ENCODE results near the gene TMEM182. TPM values are rescaled to one million over a fixed set of nuclear protein-coding genes. Genes with fewer than 3 reads are reported as not detected.

The TMEM182 gene, protein sequence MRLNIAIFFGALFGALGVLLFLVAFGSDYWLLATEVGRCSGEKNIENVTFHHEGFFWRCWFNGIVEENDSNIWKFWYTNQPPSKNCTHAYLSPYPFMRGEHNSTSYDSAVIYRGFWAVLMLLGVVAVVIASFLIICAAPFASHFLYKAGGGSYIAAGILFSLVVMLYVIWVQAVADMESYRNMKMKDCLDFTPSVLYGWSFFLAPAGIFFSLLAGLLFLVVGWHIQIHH
- polyA plus RNA-seq (2013): 6.3 TPM

DNA sequence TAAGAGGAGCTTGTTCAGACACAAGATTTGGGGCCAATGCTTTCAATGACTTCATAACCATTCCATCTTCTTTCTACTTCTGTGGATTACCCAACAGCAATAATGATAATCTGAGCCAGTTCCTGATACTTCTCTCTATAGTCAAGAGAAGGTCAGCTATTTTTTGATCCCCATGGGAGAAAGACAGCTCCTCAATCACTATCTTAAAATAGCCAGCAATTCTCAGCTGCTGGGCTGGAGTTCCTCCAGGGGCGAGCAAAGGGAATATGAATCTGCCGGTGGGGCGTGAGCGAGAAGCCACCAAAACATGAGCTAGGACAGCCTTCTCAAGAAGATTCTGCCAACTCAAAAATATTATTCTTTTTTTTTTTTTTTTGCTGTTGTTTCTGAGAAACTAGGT lies at the start of gene TMEM182:
TSS of gene TMEM182 (plus strand) at position 269 of the 400 bp plus-strand sequence. CDS start 187 bp downstream, outside the sequence.
- CTCF ChIA-PET: interaction anchor here (2.4 kb wide), 1 partner anchor 8 kb away, joined by 9 read pairs; no protein-coding TSS in a partner anchor

DNA sequence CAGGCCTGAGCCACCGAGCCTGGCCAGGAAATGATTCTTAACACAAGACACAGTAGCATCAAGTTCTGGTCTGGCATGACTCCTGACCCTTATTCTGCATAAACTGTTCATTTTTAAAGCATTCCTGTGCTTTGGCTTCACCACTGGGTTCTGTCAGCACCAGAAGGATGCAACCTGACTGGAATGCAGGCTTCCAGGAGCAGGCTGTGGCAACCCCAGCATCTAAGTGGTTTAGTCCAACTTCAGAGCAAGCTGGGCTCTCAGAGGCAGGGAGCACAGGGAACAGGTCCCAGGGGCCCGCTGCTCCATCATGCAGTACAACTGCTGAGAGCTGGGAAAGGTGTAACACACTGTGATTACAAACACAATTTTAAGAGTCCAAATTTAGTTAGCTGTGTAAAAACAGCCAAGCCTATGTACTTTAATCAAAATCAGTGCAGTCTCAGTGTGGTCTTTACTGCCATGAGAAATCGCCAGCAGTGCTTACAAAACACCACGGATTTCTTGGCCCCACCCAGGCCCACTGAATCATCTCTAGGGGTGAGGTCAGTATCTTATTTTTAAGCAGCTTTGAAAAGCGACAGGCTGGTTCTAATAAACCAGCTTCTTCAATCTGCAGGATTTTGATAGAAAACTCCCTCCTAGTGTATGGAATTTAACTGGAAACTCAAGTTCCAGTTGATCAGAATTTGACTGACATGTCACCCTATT lies 44.4 kb upstream of the TMEM182 start:
- Histone ChIP-seq H3K36me3 (ENCODE audit: control insufficient read depth in 4 of 4, insufficient read depth in 4 of 4, low read length in 3 of 4) (peaks cover 15 to 50% (median 32%) of the 10 kb centered on the region in 4 experiments), H3K4me3 (ENCODE audit: control insufficient read depth in 1 of 7, extremely low read depth in 1 of 7, insufficient read depth in 4 of 7, low read depth in 2 of 7, low read length in 6 of 7) (no peak overlapping the region), H3K27ac (ENCODE audit: insufficient read depth in 1 of 2, low read depth in 1 of 2, low read length in 2 of 2, poor library complexity in 1 of 2, severe bottlenecking in 2 of 2) (no peak overlapping the region), H3K27me3 (replicated peaks in 2 of 5; ENCODE audit: control insufficient read depth in 4 of 5, insufficient read depth in 5 of 5, low read length in 4 of 5) (no peaks in the 10 kb centered on the region), H3K4me1 (ENCODE audit: control extremely low read depth in 1 of 4, control insufficient read depth in 4 of 4, insufficient read depth in 4 of 4, low read length in 3 of 4) (no peaks in the 10 kb centered on the region), H3K9me3 (ENCODE audit: control extremely low read depth in 1 of 5, control insufficient read depth in 4 of 5, insufficient read depth in 2 of 5, low read depth in 1 of 5, low read length in 4 of 5) (no peaks in the 10 kb centered on the region)
- DNase-seq: no peak
- CTCF ChIA-PET: no interaction called here
- 100% methylated on average over 2 of the region's 5 CpGs for WGBS (ENCODE audit: insufficient coverage)
- POLR2A ChIA-PET: no interaction called here

More for the DNA sequence above, at the start of gene TMEM182:
- H3K9me3 ChIP-seq (ENCODE audit: control extremely low read depth in 1 of 5, control insufficient read depth in 4 of 5, insufficient read depth in 2 of 5, low read depth in 1 of 5, low read length in 4 of 5): peaks cover 0 to 3% (median 0%) of the 10 kb centered on the region in 5 experiments
- DNase-seq: no peak
- no CpG with 5 or more reads among the region's 4 CpGs for WGBS (ENCODE audit: insufficient coverage)
- peaks cover 0 to 17% (median 6%) of the 10 kb centered on the region in 4 experiments for H3K36me3 ChIP-seq (ENCODE audit: control insufficient read depth in 4 of 4, insufficient read depth in 4 of 4, low read length in 3 of 4)
- H3K4me3 ChIP-seq (ENCODE audit: control insufficient read depth in 1 of 7, extremely low read depth in 1 of 7, insufficient read depth in 4 of 7, low read depth in 2 of 7, low read length in 6 of 7): no peak within 1 kb of the TSS
- POLR2A ChIA-PET: no interaction called here
- H3K27ac ChIP-seq (ENCODE audit: insufficient read depth in 1 of 2, low read depth in 1 of 2, low read length in 2 of 2, poor library complexity in 1 of 2, severe bottlenecking in 2 of 2): no peak within 1 kb of the TSS
- no peaks in the 10 kb centered on the region for H3K4me1 ChIP-seq (ENCODE audit: control extremely low read depth in 1 of 4, control insufficient read depth in 4 of 4, insufficient read depth in 4 of 4, low read length in 3 of 4)
- no peaks in the 10 kb centered on the region for H3K27me3 ChIP-seq (replicated peaks in 2 of 5; ENCODE audit: control insufficient read depth in 4 of 5, insufficient read depth in 5 of 5, low read length in 4 of 5)

DNA sequence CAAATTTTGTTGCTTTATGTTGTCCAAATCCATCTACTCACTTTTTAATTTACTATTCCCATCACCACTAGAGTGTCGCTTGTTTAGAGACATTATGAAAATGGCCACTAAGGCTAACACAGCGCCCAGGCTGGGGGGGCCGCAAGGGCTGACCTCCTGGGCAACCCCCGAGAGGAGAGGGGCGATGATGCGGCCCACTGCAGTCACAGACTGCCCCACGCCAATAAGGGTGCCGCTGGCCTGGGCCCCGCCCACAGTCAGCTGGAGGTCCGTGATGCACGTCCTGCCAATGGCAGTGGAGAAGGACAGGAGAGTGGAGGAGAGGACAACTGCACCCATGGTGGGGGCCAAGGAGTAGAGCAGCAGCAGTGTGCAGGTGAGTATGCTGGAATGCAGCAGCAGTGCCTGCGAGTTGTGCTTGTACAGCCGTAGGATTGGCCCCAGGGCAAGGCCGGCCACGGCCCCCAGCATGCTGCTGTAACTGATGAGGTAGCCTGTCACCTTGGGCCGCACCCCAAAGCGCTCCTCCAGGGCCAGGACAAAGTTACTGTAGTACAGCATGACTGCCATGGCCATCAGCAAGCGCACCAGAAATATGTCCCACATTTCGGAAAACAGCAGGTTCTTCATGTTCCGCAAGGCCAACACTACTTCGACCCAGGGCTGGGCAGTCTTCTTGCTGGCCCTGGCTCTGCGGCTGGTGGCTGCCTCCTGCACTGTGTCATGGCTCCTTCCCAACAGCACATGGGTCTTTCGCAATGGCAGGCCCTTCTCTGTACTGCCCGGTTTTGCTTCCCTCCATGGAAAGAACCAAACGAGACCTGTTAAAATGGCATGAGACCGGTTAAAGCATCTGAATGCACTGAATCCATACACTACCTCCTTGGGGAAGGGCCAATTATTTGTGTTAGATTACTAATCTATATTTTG lies 43.2 kb upstream of the TMEM182 start:
- CTCF ChIA-PET: interaction anchor here (0.7 kb wide), 1 partner anchor 12 kb away, joined by 3 read pairs; no protein-coding TSS in a partner anchor

DNA sequence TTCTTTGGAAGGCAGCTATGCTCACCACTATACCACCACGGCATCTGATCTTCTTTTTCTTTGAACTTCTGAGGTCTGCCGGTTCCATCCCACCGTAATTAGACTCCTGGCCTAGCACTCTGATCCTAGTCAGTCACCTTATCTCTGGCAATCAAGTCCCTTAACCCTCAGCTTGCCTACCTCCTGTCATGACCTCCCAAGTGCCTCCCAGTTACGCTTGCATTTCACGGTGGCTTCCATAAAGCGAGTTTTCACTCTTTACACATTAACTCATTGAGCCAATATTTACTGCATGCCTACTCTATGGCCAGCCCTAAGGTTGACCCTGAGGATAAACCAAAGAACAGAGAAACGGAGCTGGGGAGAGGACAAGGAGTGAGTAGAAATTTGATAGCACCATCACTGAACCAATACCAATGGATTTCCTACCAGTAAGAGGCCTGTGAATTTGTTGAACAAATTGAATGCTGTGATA lies 37.8 kb upstream of the TMEM182 start:
- WGBS (ENCODE audit: insufficient coverage): 92% methylated on average over 5 of the region's 7 CpGs
- POLR2A ChIA-PET: no interaction called here
- H3K27me3 ChIP-seq (replicated peaks in 2 of 5; ENCODE audit: control insufficient read depth in 4 of 5, insufficient read depth in 5 of 5, low read length in 4 of 5): no peaks in the 10 kb centered on the region
- no peak overlapping the region for H3K27ac ChIP-seq (ENCODE audit: insufficient read depth in 1 of 2, low read depth in 1 of 2, low read length in 2 of 2, poor library complexity in 1 of 2, severe bottlenecking in 2 of 2)
- H3K9me3 ChIP-seq (ENCODE audit: control extremely low read depth in 1 of 5, control insufficient read depth in 4 of 5, insufficient read depth in 2 of 5, low read depth in 1 of 5, low read length in 4 of 5): no peaks in the 10 kb centered on the region
- H3K4me3 ChIP-seq (ENCODE audit: control insufficient read depth in 1 of 7, extremely low read depth in 1 of 7, insufficient read depth in 4 of 7, low read depth in 2 of 7, low read length in 6 of 7): no peak overlapping the region
- H3K4me1 ChIP-seq (ENCODE audit: control extremely low read depth in 1 of 4, control insufficient read depth in 4 of 4, insufficient read depth in 4 of 4, low read length in 3 of 4): no peaks in the 10 kb centered on the region
- CTCF ChIA-PET: interaction anchor here (2.4 kb wide), 1 partner anchor 21 kb away, joined by 6 read pairs; no protein-coding TSS in a partner anchor
- peaks cover 3 to 64% (median 45%) of the 10 kb centered on the region in 4 experiments for H3K36me3 ChIP-seq (ENCODE audit: control insufficient read depth in 4 of 4, insufficient read depth in 4 of 4, low read length in 3 of 4)
- DNase-seq: no peak

More for the DNA sequence above, 43.2 kb upstream of the TMEM182 start:
- 96% methylated on average over 24 of the region's 26 CpGs for WGBS (ENCODE audit: insufficient coverage)
- Histone ChIP-seq H3K4me1 (ENCODE audit: control extremely low read depth in 1 of 4, control insufficient read depth in 4 of 4, insufficient read depth in 4 of 4, low read length in 3 of 4) (no peaks in the 10 kb centered on the region), H3K9me3 (ENCODE audit: control extremely low read depth in 1 of 5, control insufficient read depth in 4 of 5, insufficient read depth in 2 of 5, low read depth in 1 of 5, low read length in 4 of 5) (no peaks in the 10 kb centered on the region), H3K4me3 (ENCODE audit: control insufficient read depth in 1 of 7, extremely low read depth in 1 of 7, insufficient read depth in 4 of 7, low read depth in 2 of 7, low read length in 6 of 7) (no peak overlapping the region), H3K27ac (ENCODE audit: insufficient read depth in 1 of 2, low read depth in 1 of 2, low read length in 2 of 2, poor library complexity in 1 of 2, severe bottlenecking in 2 of 2) (no peak overlapping the region), H3K36me3 (ENCODE audit: control insufficient read depth in 4 of 4, insufficient read depth in 4 of 4, low read length in 3 of 4) (peaks cover 15 to 58% (median 36%) of the 10 kb centered on the region in 4 experiments), H3K27me3 (replicated peaks in 2 of 5; ENCODE audit: control insufficient read depth in 4 of 5, insufficient read depth in 5 of 5, low read length in 4 of 5) (no peaks in the 10 kb centered on the region)
- POLR2A ChIA-PET: no interaction called here
- DNase-seq: no peak

DNA sequence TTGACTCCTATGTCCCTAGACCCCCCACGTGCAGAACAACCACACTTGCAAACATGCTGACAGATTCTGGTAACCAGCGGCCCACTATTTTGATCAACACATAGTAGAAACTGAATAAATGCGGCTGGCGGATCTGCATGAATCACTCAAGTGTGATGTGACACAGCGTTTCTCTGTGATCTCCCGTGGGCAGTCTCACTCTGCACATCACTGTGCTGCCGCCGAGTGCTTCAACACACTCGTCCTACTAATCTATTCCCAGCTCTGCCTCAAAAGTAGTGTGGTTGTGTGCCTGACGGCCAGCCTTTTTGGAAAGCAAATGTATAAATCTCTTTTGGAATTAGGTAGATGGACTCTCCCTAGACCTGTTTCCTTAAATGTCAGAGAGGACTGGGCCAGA lies 37.3 kb upstream of the TMEM182 start:
- H3K36me3 ChIP-seq (ENCODE audit: control insufficient read depth in 4 of 4, insufficient read depth in 4 of 4, low read length in 3 of 4): peaks cover 1 to 65% (median 42%) of the 10 kb centered on the region in 4 experiments
- no peaks in the 10 kb centered on the region for H3K4me1 ChIP-seq (ENCODE audit: control extremely low read depth in 1 of 4, control insufficient read depth in 4 of 4, insufficient read depth in 4 of 4, low read length in 3 of 4)
- ChIA-PET POLR2A (no interaction called here), CTCF (interaction anchor here (2.4 kb wide), 1 partner anchor 21 kb away, joined by 6 read pairs; no protein-coding TSS in a partner anchor)
- H3K27me3 ChIP-seq (replicated peaks in 2 of 5; ENCODE audit: control insufficient read depth in 4 of 5, insufficient read depth in 5 of 5, low read length in 4 of 5): no peaks in the 10 kb centered on the region
- DNase-seq: no peak
- WGBS (ENCODE audit: insufficient coverage): 96% methylated on average over 7 of the region's 10 CpGs
- H3K4me3 ChIP-seq (ENCODE audit: control insufficient read depth in 1 of 7, extremely low read depth in 1 of 7, insufficient read depth in 4 of 7, low read depth in 2 of 7, low read length in 6 of 7): no peak overlapping the region
- H3K9me3 ChIP-seq (ENCODE audit: control extremely low read depth in 1 of 5, control insufficient read depth in 4 of 5, insufficient read depth in 2 of 5, low read depth in 1 of 5, low read length in 4 of 5): no peaks in the 10 kb centered on the region
- no peak overlapping the region for H3K27ac ChIP-seq (ENCODE audit: insufficient read depth in 1 of 2, low read depth in 1 of 2, low read length in 2 of 2, poor library complexity in 1 of 2, severe bottlenecking in 2 of 2)

DNA sequence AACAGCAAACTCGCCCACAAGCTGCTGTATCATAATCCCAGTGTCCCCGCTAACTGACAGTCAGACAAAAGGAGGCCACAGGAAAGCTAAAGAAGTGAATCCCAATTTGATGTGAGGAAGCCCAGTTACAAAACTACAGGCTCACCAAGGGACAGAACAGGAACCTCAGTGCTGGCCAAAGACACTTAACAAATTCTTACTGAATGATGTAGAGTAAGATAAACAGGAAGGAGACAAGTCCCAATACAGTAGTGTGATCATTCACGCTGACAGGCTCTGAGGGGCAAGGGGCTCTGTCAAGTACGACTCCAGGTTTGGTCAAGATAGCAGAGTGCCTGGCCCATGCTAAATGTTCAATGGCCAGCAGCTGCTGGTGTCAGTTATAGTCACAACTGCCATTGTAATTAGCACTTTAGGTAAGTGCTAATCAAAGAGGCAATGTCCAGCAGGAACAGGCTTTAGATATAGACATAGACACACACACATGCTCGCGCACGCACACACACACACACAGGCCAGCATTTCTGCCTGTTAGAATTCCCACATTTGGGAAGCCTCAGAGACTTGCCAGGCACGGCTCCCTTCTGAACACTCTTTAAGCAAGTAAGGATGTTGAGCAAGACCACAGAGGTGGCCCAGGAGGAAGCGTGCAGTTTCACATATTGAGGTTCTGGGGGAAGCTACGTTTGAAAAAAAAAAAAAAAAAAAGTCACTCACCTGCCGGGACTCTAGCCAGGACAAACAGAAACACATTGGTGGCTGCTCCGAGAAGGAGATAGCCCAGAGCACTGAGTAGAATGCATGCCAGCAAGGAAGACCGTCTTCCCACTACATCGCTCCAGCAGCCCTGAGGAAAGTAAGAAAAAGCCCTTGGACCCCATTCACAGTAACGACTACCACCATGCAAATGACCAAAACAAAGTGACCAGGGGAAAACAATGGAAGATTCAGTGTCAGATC lies 35.4 kb upstream of the TMEM182 start:
- Histone ChIP-seq H3K9me3 (ENCODE audit: control extremely low read depth in 1 of 5, control insufficient read depth in 4 of 5, insufficient read depth in 2 of 5, low read depth in 1 of 5, low read length in 4 of 5) (no peaks in the 10 kb centered on the region), H3K27me3 (replicated peaks in 2 of 5; ENCODE audit: control insufficient read depth in 4 of 5, insufficient read depth in 5 of 5, low read length in 4 of 5) (no peaks in the 10 kb centered on the region), H3K4me3 (ENCODE audit: control insufficient read depth in 1 of 7, extremely low read depth in 1 of 7, insufficient read depth in 4 of 7, low read depth in 2 of 7, low read length in 6 of 7) (no peak overlapping the region), H3K27ac (ENCODE audit: insufficient read depth in 1 of 2, low read depth in 1 of 2, low read length in 2 of 2, poor library complexity in 1 of 2, severe bottlenecking in 2 of 2) (no peak overlapping the region), H3K36me3 (ENCODE audit: control insufficient read depth in 4 of 4, insufficient read depth in 4 of 4, low read length in 3 of 4) (peaks cover 5 to 61% (median 39%) of the 10 kb centered on the region in 4 experiments), H3K4me1 (ENCODE audit: control extremely low read depth in 1 of 4, control insufficient read depth in 4 of 4, insufficient read depth in 4 of 4, low read length in 3 of 4) (no peaks in the 10 kb centered on the region)
- WGBS (ENCODE audit: insufficient coverage): 83% methylated on average over 7 of the region's 15 CpGs
- POLR2A ChIA-PET: no interaction called here
- no peak for DNase-seq
- CTCF ChIA-PET: interaction anchor here (1.0 kb wide), 1 partner anchor 22 kb away, joined by 3 read pairs; no protein-coding TSS in a partner anchor
